H1 (cell line): ENCODE results near the gene AGBL4. TPM values are rescaled to one million over a fixed set of nuclear protein-coding genes. Genes with fewer than 3 reads are reported as not detected.
A peak's percentile ranks its signal among the peaks of the same experiment; 100 is the strongest.

Source experiments
- CTCF ChIA-PET: fragments of 300-600 bp; sonication (Branson Sonifier 250); formaldehyde crosslinking; loops from one replicate; lab custom pipeline; 2021; ENCODE audit not compliant: partially characterized antibody; lab: Charles Lee
- POLR2A ChIA-PET: fragments of 300-600 bp; sonication (Branson Sonifier 250); formaldehyde crosslinking; loops from one replicate; lab custom pipeline; 2021; ENCODE audit warnings: inconsistent platforms; ENCODE audit not compliant: partially characterized antibody; lab: Charles Lee
- DNase-seq, 2 experiments: peaks; one replicate each; pipeline versions ENCODE4 v3.0.0 to v3.0.0-alpha.2; 2010 to 2022; ENCODE audit warnings: low spot score in 2 of 2, low read depth in 1 of 2, mixed read lengths in 1 of 2
- FAIRE-seq: peaks from 2 replicates; lab custom pipeline; 2011; peaks lifted over from hg19 to GRCh38; lab: Jason Lieb, UNC
- H2AFZ ChIP-seq: 2 replicates; pipeline ENCODE4 v1.8.1; 2012; ENCODE audit warnings: low read length, inconsistent platforms
- H2AK5ac ChIP-seq: 2 replicates; pipeline ENCODE4 v1.6.1; 2013; ENCODE audit warnings: low read depth, low read length
- H2BK120ac ChIP-seq: replicated peaks from 2 replicates; pipeline ENCODE3; 2013; ENCODE audit warnings: low read depth, low read length, inconsistent platforms
- H2BK12ac ChIP-seq: 2 replicates; pipeline ENCODE4 v1.6.1; 2013; ENCODE audit warnings: low read depth, low read length
- H2BK15ac ChIP-seq: 2 replicates; pipeline ENCODE4 v1.6.1; 2013; ENCODE audit warnings: low read length
- H2BK20ac ChIP-seq: 2 replicates; pipeline ENCODE4 v1.6.1; 2013; ENCODE audit warnings: low read length
- H2BK5ac ChIP-seq: 2 replicates; pipeline ENCODE4 v1.6.1; 2013; ENCODE audit warnings: low read depth, low read length
- H3K14ac ChIP-seq: 2 replicates; pipeline ENCODE4 v1.6.1; 2013; ENCODE audit warnings: inconsistent platforms; ENCODE audit not compliant: insufficient read length
- H3K18ac ChIP-seq: 2 replicates; pipeline ENCODE4 v1.6.1; 2013; ENCODE audit warnings: low read length; ENCODE audit errors: extremely low read depth
- H3K23ac ChIP-seq: 2 replicates; pipeline ENCODE4 v1.6.1; 2013; ENCODE audit warnings: inconsistent platforms; ENCODE audit not compliant: insufficient read length
- H3K23me2 ChIP-seq: 2 replicates; pipeline ENCODE4 v1.6.1; 2013; ENCODE audit warnings: low read depth, low read length
- H3K27ac ChIP-seq: 2 replicates; pipeline ENCODE4 v1.6.1; 2011; ENCODE audit warnings: low read depth, low read length, inconsistent platforms
- H3K27me3 ChIP-seq, 4 experiments: replicated peaks in 1 of 4; 1 replicate in 1 of 4; 2 replicates in 3 of 4; pipeline versions ENCODE4 v1.6.1 to v1.8.1; 2011 to 2013; ENCODE audit warnings: low read length in 3 of 4, mild to moderate bottlenecking in 3 of 4, inconsistent platforms in 2 of 4, mixed read lengths in 2 of 4, moderate library complexity in 1 of 4; ENCODE audit not compliant: control insufficient read depth in 3 of 4, insufficient read depth in 3 of 4; ENCODE audit errors: extremely low read depth in 1 of 4
- H3K36me3 ChIP-seq, 4 experiments: 2 replicates each; pipeline versions ENCODE4 v1.6.1 to v1.8.1; 2011 to 2013; ENCODE audit warnings: mild to moderate bottlenecking in 4 of 4, low read length in 3 of 4, moderate library complexity in 2 of 4, control low read depth in 1 of 4, inconsistent platforms in 1 of 4; ENCODE audit not compliant: insufficient read depth in 4 of 4, control insufficient read depth in 2 of 4
- H3K4ac ChIP-seq: replicated peaks from 2 replicates; pipeline ENCODE3; 2013; ENCODE audit warnings: low read length, low read depth, mixed read lengths, inconsistent platforms; ENCODE audit not compliant: insufficient read length
- H3K4me1 ChIP-seq, 4 experiments: replicated peaks in 1 of 4; 1 replicate in 1 of 4; 2 replicates in 3 of 4; pipeline versions ENCODE4 v1.6.1 to v1.8.1; 2011 to 2013; ENCODE audit warnings: low read length in 3 of 4, inconsistent platforms in 2 of 4, mixed read lengths in 1 of 4; ENCODE audit not compliant: insufficient read depth in 4 of 4, control insufficient read depth in 3 of 4
- H3K4me2 ChIP-seq, 2 experiments: 2 replicates each; pipeline versions ENCODE4 v1.6.1 to v1.8.1; 2011 to 2013; ENCODE audit warnings: low read depth in 2 of 2, low read length in 2 of 2, control low read depth in 1 of 2, inconsistent platforms in 1 of 2, mild to moderate bottlenecking in 1 of 2; ENCODE audit not compliant: insufficient read depth in 1 of 2
- H3K4me3 ChIP-seq, 4 experiments: fragments of 200-600, 300-600 bp in 1 of 4; sonication (generic), shearing (Covaris generic), sonication (Bioruptor Twin) in 1 of 4; 2 replicates each; pipeline versions ENCODE4 v1.5.1 to v1.8.1; 2011 to 2016; ENCODE audit warnings: low read length in 4 of 4, low read depth in 3 of 4, control low read depth in 2 of 4, inconsistent platforms in 2 of 4, mild to moderate bottlenecking in 2 of 4, mixed read lengths in 1 of 4, moderate library complexity in 1 of 4; ENCODE audit not compliant: insufficient read depth in 2 of 4; ENCODE audit errors: extremely low read depth in 1 of 4
- H3K56ac ChIP-seq: replicated peaks from 2 replicates; pipeline ENCODE3; 2013; ENCODE audit warnings: low read depth, mild to moderate bottlenecking, mixed read lengths, low read length, inconsistent platforms; ENCODE audit not compliant: insufficient read length
- H3K79me1 ChIP-seq: 2 replicates; pipeline ENCODE4 v1.6.1; 2013; ENCODE audit warnings: low read depth, low read length, control low read depth
- H3K79me2 ChIP-seq, 2 experiments: 2 replicates each; pipeline versions ENCODE4 v1.6.1 to v1.8.1; 2012 to 2013; ENCODE audit warnings: low read length in 2 of 2, mild to moderate bottlenecking in 2 of 2, inconsistent platforms in 1 of 2; ENCODE audit not compliant: insufficient read depth in 2 of 2, control insufficient read depth in 1 of 2
- H3K9ac ChIP-seq, 4 experiments: replicated peaks in 1 of 4; 1 replicate in 1 of 4; 2 replicates in 3 of 4; pipeline versions ENCODE4 v1.6.1 to v1.8.1; 2011 to 2013; ENCODE audit warnings: low read depth in 3 of 4, low read length in 3 of 4, control low read depth in 2 of 4, mild to moderate bottlenecking in 2 of 4, moderate library complexity in 2 of 4, inconsistent platforms in 1 of 4; ENCODE audit errors: extremely low read depth in 1 of 4
- H3K9me3 ChIP-seq, 2 experiments: 2 replicates each; pipeline versions ENCODE4 v1.6.1 to v1.8.1; 2012 to 2013; ENCODE audit warnings: mild to moderate bottlenecking in 2 of 2, moderate library complexity in 2 of 2, control low read depth in 1 of 2, inconsistent platforms in 1 of 2, low read depth in 1 of 2, low read length in 1 of 2, mixed read lengths in 1 of 2; ENCODE audit not compliant: insufficient read depth in 2 of 2
- H4K20me1 ChIP-seq, 2 experiments: replicated peaks in 1 of 2; 2 replicates each; pipeline versions ENCODE3 to v1.8.1; 2011 to 2013; ENCODE audit warnings: inconsistent platforms in 2 of 2, low read length in 2 of 2, mild to moderate bottlenecking in 1 of 2; ENCODE audit not compliant: insufficient read depth in 2 of 2, control insufficient read depth in 1 of 2
- H4K5ac ChIP-seq: 2 replicates; pipeline ENCODE4 v1.6.1; 2013; ENCODE audit warnings: low read length, low read depth, mixed read lengths, inconsistent platforms; ENCODE audit not compliant: insufficient read length
- H4K8ac ChIP-seq: 2 replicates; pipeline ENCODE4 v1.8.0; 2013; ENCODE audit warnings: mild to moderate bottlenecking, moderate library complexity, low read length, inconsistent platforms; ENCODE audit not compliant: insufficient read depth; ENCODE audit errors: extremely low read depth
- H4K91ac ChIP-seq: replicated peaks from 2 replicates; pipeline ENCODE3; 2013; ENCODE audit warnings: low read length, mixed read lengths, inconsistent platforms; ENCODE audit not compliant: insufficient read length
- BRCA1 ChIP-seq: IDR thresholded peaks from 2 replicates; pipeline ENCODE4 v1.6.1; 2012; ENCODE audit warnings: low read depth, low read length, improper control_type of control experiment
- CBX8 ChIP-seq: fragments of 300-800, 300-1000 bp; sonication (generic); IDR thresholded peaks from 2 replicates; pipeline ENCODE4 v1.7.1; 2016; ENCODE audit warnings: low read depth, low read length, borderline replicate concordance
- CTBP2 ChIP-seq: IDR thresholded peaks from 2 replicates; pipeline ENCODE4 v1.7.0; 2011; ENCODE audit warnings: borderline replicate concordance, mild to moderate bottlenecking, moderate library complexity, mixed read lengths, low read length; ENCODE audit not compliant: insufficient read depth, insufficient read length
- EP300 ChIP-seq, 2 experiments: IDR thresholded peaks; 1 replicate in 1 of 2; 2 replicates in 1 of 2; pipeline ENCODE4 v1.6.1; 2011 to 2012; ENCODE audit warnings: low read depth in 2 of 2, low read length in 2 of 2, mild to moderate bottlenecking in 2 of 2, borderline replicate concordance in 1 of 2, inconsistent platforms in 1 of 2, moderate library complexity in 1 of 2
- GABPA ChIP-seq: IDR thresholded peaks from 2 replicates; pipeline ENCODE4 v1.6.1; 2011; ENCODE audit warnings: mild to moderate bottlenecking, low read length, moderate library complexity, borderline replicate concordance; ENCODE audit not compliant: insufficient read depth
- KDM1A ChIP-seq: fragments of 200-600, 300-600 bp; sonication (generic); IDR thresholded peaks from 2 replicates; pipeline ENCODE4 v1.7.1; 2016; ENCODE audit warnings: mild to moderate bottlenecking, low read length, borderline replicate concordance
- POLR2AphosphoS5 ChIP-seq: IDR thresholded peaks from 2 replicates; pipeline ENCODE4 v1.6.1; 2011; ENCODE audit warnings: low read depth, low read length
- TAF1 ChIP-seq: IDR thresholded peaks from 2 replicates; pipeline ENCODE4 v1.6.1; 2011; ENCODE audit warnings: mild to moderate bottlenecking, low read depth, low read length
- TAF7 ChIP-seq: optimal IDR thresholded peaks from 2 replicates; pipeline ENCODE3; 2011; ENCODE audit warnings: low read depth, mild to moderate bottlenecking, inconsistent platforms, low read length, moderate library complexity, borderline replicate concordance
- ZNF274 ChIP-seq: IDR thresholded peaks from 2 replicates; pipeline ENCODE4 v1.7.0; 2012; ENCODE audit warnings: low read length, borderline replicate concordance; ENCODE audit errors: extremely low read depth
- WGBS, 2 experiments: shearing (Covaris generic) in 1 of 2; methylation state at CpG; one replicate each; pipeline versions ENCODE4 v1.1.6 to v1.1.7; 2013 to 2015; ENCODE audit warnings: low lambda C conversion rate in 2 of 2, mixed read lengths in 2 of 2, inconsistent platforms in 1 of 2, low coverage in 1 of 2, missing lambda C conversion rate in 1 of 2; ENCODE audit not compliant: insufficient replicate concordance in 2 of 2, insufficient coverage in 1 of 2, insufficient read length in 1 of 2; ENCODE audit errors: extremely low coverage in 1 of 2, missing lambda C conversion rate in 1 of 2; 5-methylcytosine and 5-hydroxymethylcytosine counted together
- polyA plus RNA-seq, 7 experiments: library from polyadenylated mRNA; depleted of rRNA in 3 of 7; stranded (reverse) in 5 of 7; unstranded in 2 of 7; fragments of >200 nt in 5 of 7; fragments of 200-250 nt in 2 of 7; gene quantifications; 1 replicate in 5 of 7; 2 replicates in 1 of 7; 4 replicates in 1 of 7; pipeline versions ENCODE4 v1.2.1 to v1.2.3, GENCODE V29; 2011 to 2013; ENCODE audit warnings: missing spikeins in 2 of 7, mixed read lengths in 2 of 7
- total RNA-seq: library from RNA; stranded (reverse); fragmentation: NEBNext Ultra II Directional; extraction: Animal tissue kit (Norgen Biotek cat#: 25700); gene quantifications from 2 replicates; pipeline ENCODE4 v1.2.1, GENCODE V29; 2021
- TF ChIP-seq, protein P1 (sequence below): IDR thresholded peaks from 2 replicates; pipeline ENCODE4 v1.6.1; 2011; ENCODE audit warnings: low read depth, mild to moderate bottlenecking, low read length; ENCODE audit not compliant: insufficient read depth

Gene AGBL4
- total and polyA plus RNA-seq, 2 of the 8 experiments (the other 6 are each of a cell fraction or from before 2014, with no cell fraction given), result 0.41 to 0.45 TPM

DNA sequence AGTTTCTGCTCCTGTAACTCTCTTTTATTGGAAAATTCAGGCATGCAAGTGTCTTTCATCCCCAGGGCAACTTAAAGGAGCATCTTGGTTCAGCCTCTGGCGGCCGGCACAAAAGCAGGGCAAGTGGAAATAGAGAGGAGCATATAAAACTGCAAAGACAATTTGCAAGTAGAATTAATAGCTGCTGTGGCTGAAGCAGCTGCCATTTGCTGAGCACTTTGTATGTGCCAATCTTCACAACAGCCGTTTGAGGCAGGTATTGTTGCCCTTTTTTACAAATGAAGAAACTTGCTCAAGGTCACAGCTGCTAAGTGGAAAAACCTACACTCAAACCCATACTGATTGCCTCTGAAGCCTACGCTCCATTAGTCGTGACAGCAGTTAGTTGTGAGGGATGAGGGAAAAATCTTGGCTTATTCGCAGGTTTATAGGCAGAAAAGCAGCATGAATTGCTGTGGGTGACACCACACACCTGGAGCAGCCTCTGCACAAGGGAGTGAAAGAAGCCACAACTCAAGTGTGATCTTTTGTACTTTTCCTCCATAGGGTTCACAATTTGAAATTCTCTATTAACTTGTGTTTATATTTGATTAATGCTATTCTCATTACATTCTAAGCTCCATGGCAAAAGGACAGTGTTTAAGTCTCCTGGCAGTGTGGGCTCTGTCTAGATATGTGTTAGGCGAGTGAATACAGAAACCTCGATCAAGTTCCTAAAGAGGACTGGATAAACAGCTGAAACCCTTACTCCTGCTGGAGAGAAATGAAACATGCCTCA lies 1148.0 kb downstream of the AGBL4 start:
- FAIRE-seq (no peak), DNase-seq (no peak)
- 0 out of 7 replicates have a peak, but pooled peaks cover 0 to 2% (median 0%) of the 10 kb centered on the region in 4 experiments for H3K27me3 ChIP-seq
- H3K4me1 ChIP-seq, result peaks cover 0 to 16% (median 3%) of the 10 kb centered on the region in 4 experiments; a peak in 4 of 7 replicates
- no peak overlapping the region for H2BK12ac ChIP-seq
- H2AFZ ChIP-seq, result peak overlapping the region; percentile 67; the same call in 1 of the 2 replicates
- H3K18ac ChIP-seq, result no peak overlapping the region
- POLR2A ChIA-PET, result no interaction called here
- H3K79me1 ChIP-seq, result no peaks in the 10 kb centered on the region
- no peak overlapping the region for H3K4me2 ChIP-seq
- no peak overlapping the region for H3K27ac ChIP-seq
- no peaks in the 10 kb centered on the region for H3K79me2 ChIP-seq
- H2BK120ac ChIP-seq, result no peak overlapping the region
- no peaks in the 10 kb centered on the region for H3K9me3 ChIP-seq
- H4K5ac ChIP-seq, result no peak overlapping the region
- H4K8ac ChIP-seq, result no peak overlapping the region
- no peaks in the 10 kb centered on the region for H3K23me2 ChIP-seq
- H3K56ac ChIP-seq, result no peak overlapping the region
- no peaks in the 10 kb centered on the region for H3K36me3 ChIP-seq
- H2BK20ac ChIP-seq, result no peak overlapping the region
- H2BK5ac ChIP-seq, result no peak overlapping the region
- 80% methylated on average over 8 of the region's 8 CpGs; no CpG with 5 or more reads in 1 of the 2 experiments for WGBS, 2 experiments
- no peak overlapping the region for H4K91ac ChIP-seq
- H2BK15ac ChIP-seq, result no peak overlapping the region
- no peak overlapping the region for H3K4ac ChIP-seq
- H3K14ac ChIP-seq, result no peak overlapping the region
- no peaks in the 10 kb centered on the region for H4K20me1 ChIP-seq
- no peak overlapping the region for H3K23ac ChIP-seq
- H2AK5ac ChIP-seq, result no peak overlapping the region
- H3K9ac ChIP-seq, result no peak overlapping the region
- H3K4me3 ChIP-seq, result no peak overlapping the region
- CTCF ChIA-PET, result interaction anchor here (1.2 kb wide), 1 partner anchor 23 kb away, joined by 3 read pairs; no protein-coding TSS in a partner anchor
- TF ChIP-seq GABPA (no peak), CTBP2 (no peak), KDM1A (no peak), CBX8 (no peak), ZNF274 (no peak), TAF7 (no peak), TAF1 (no peak), POLR2AphosphoS5 (no peak), EP300 (IDR thresholded peaks at IDR 0.05; ENCODE audit: borderline replicate concordance in 1 of 2, low read depth in 2 of 2, low read length in 2 of 2) (no peak), BRCA1 (no peak)
- TF ChIP-seq, protein P1, sequence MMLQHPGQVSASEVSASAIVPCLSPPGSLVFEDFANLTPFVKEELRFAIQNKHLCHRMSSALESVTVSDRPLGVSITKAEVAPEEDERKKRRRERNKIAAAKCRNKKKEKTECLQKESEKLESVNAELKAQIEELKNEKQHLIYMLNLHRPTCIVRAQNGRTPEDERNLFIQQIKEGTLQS, result no peak
